HL-60 (cell line): ENCODE data around the gene DOCK7.

Experiments
- DNase-seq, 2 experiments: peaks; one replicate each; pipeline ENCODE4 v3.0.0-alpha.2; 2010 to 2020; ENCODE audit warnings: low read depth in 1 of 2, low spot score in 1 of 2
- H3K27ac ChIP-seq: fragments of 250-450 bp; sonication (Bioruptor Pico); replicated peaks from 2 replicates; pipeline ENCODE4 v1.5.1; 2020; ENCODE audit warnings: mild to moderate bottlenecking, moderate library complexity
- H3K27me3 ChIP-seq: fragments of 250-450 bp; sonication (Bioruptor Pico); 2 replicates; pipeline ENCODE4 v1.5.1; 2021; ENCODE audit warnings: mild to moderate bottlenecking, moderate library complexity; ENCODE audit not compliant: insufficient read depth, poor library complexity, severe bottlenecking
- H3K4me3 ChIP-seq: replicated peaks from 2 replicates; pipeline ENCODE4 v1.5.1; 2011; ENCODE audit warnings: mild to moderate bottlenecking, control low read depth, low read length; ENCODE audit not compliant: insufficient read depth
- CTCF ChIP-seq: IDR thresholded peaks from one replicate; pipeline ENCODE4 v1.5.1; 2011; ENCODE audit warnings: low read length, control low read depth, inconsistent platforms; ENCODE audit not compliant: insufficient read depth
- GABPA ChIP-seq: IDR thresholded peaks from 2 replicates; pipeline ENCODE4 v1.6.1; 2012; ENCODE audit warnings: low read depth
- POLR2AphosphoS5 ChIP-seq: IDR thresholded peaks from 2 replicates; pipeline ENCODE4 v1.6.1; 2012; ENCODE audit warnings: low read depth
- REST ChIP-seq: IDR thresholded peaks from 2 replicates; pipeline ENCODE4 v1.6.1; 2012; ENCODE audit warnings: low read depth; ENCODE audit not compliant: insufficient replicate concordance
- SPI1 ChIP-seq: IDR thresholded peaks from 2 replicates; pipeline ENCODE4 v1.6.1; 2012; ENCODE audit warnings: low read depth, mild to moderate bottlenecking, borderline replicate concordance

The DOCK7 gene

GRCh38 chr1:62415687-62416086 lies 272.5 kb downstream of the DOCK7 start:
- DNase-seq, result no peak
- no peak overlapping the region for H3K4me3 ChIP-seq
- TF ChIP-seq GABPA (no peak), REST (no peak), SPI1 (no peak), POLR2AphosphoS5 (no peak), CTCF (no peak)
- no peak overlapping the region for H3K27ac ChIP-seq
- no peaks in the 10 kb centered on the region for H3K27me3 ChIP-seq

- H3K27ac ChIP-seq, result no peak overlapping the region
- peak in 1 of 2 experiments; percentile 16 for DNase-seq
- H3K4me3 ChIP-seq, result no peak overlapping the region
- H3K27me3 ChIP-seq, result no peaks in the 10 kb centered on the region
- TF ChIP-seq CTCF, result peak; percentile 26
- TF ChIP-seq GABPA, result no peak
- TF ChIP-seq REST, result no peak
These were observed 280.7 kb downstream of the DOCK7 start for GRCh38 chr1:62407398-62408009.

- TF ChIP-seq GABPA (no peak), CTCF (no peak), REST (no peak), SPI1 (no peak)
- no peak overlapping the region for H3K27ac ChIP-seq
- H3K4me3 ChIP-seq, result no peak overlapping the region
- DNase-seq, result no peak
- H3K27me3 ChIP-seq, result no peaks in the 10 kb centered on the region
These were observed 281.6 kb downstream of the DOCK7 start for GRCh38 chr1:62406576-62406975.
